Psoas muscle (tissue), 8 donors: Measurements from ENCODE around the gene B4GALNT1. TPM values are rescaled to one million over a fixed set of nuclear protein-coding genes. Genes with fewer than 3 reads are reported as not detected.
A peak's percentile ranks its signal among the peaks of the same experiment; 100 is the strongest.

Experiments used
- ATAC-seq, 4 donors: fragments of 200-7000 bp; cut with Tn5 transposase; one replicate each; pipeline ENCODE4 v1.9.1; 2020; ENCODE audit warnings: moderate library complexity in 3 of 4, mild to moderate bottlenecking in 2 of 4
- DNase-seq, 2 donors: peaks; one replicate each; pipeline ENCODE4 v3.0.0-alpha.2; 2020
- H3K27ac ChIP-seq: fragments of 200-600 bp; one replicate; pipeline ENCODE4 v1.8.0; 2022
- H3K27me3 ChIP-seq, 3 donors: fragments of 200-600 bp in 1 of 3; one replicate each; pipeline versions ENCODE4 v1.6.1 to v1.8.0; 2013 to 2022; ENCODE audit warnings: low read length in 2 of 3, mild to moderate bottlenecking in 2 of 3, moderate library complexity in 1 of 3; ENCODE audit not compliant: insufficient read depth in 3 of 3
- H3K36me3 ChIP-seq, 2 donors: fragments of 200-600 bp in 1 of 2; one replicate each; pipeline versions ENCODE4 v1.6.1 to v1.8.0; 2013 to 2022; ENCODE audit warnings: low read depth in 1 of 2, mild to moderate bottlenecking in 1 of 2, moderate library complexity in 1 of 2; ENCODE audit not compliant: insufficient read depth in 1 of 2
- H3K4me1 ChIP-seq: fragments of 200-600 bp; one replicate; pipeline ENCODE4 v1.8.0; 2022
- H3K4me3 ChIP-seq: fragments of 200-600 bp; one replicate; pipeline ENCODE4 v1.8.0; 2022; ENCODE audit warnings: mild to moderate bottlenecking
- H3K9me3 ChIP-seq: fragments of 200-600 bp; one replicate; pipeline ENCODE4 v1.8.0; 2022
- CTCF ChIP-seq: fragments of 200-600 bp; IDR thresholded peaks from one replicate; pipeline ENCODE4 v1.8.0; 2022; ENCODE audit warnings: antibody characterized with exemption
- WGBS, 3 donors: extraction: QIAGEN DNeasy Blood & Tissue Kit; methylation state at CpG; one replicate each; pipeline versions ENCODE4 v1.1.6 to v1.1.7; 2013; 5-methylcytosine and 5-hydroxymethylcytosine counted together
- intact Hi-C, 2 donors: fragments of 100-400 bp; cut with DNase I; formaldehyde crosslinking; loops; one replicate each; pipeline versions ENCODE4 v1.11.0 to v1.14.2; 2022
- polyA plus RNA-seq, 3 donors: library from polyadenylated mRNA; stranded (reverse); fragments of 200-250 nt; gene quantifications; one replicate each; pipeline ENCODE4 v1.2.3, GENCODE V29; 2013
- total RNA-seq, 4 donors: library from RNA; stranded (reverse); fragmentation: NEBNext Ultra II Directional in 2 of 4; extraction: Animal tissue kit (Norgen Biotek cat#: 25700) in 2 of 4; gene quantifications; one replicate each; pipeline versions ENCODE4 v1.2.1 to v1.2.4, GENCODE V29; 2021 to 2023
- donor health status: healthy with polysubstance abuse.
- donor health status: DM: no; HTN: no; CAD: no; lungs with moderate emphysema.
- donor health status: Bipolar disorder and iron deficiency.
- donor health status: healthy.
- donor health status: DM: yes; HTN: yes; CAD: no.
- donor health status: DM: no; HTN: no; CAD: no.
- donor health status: DM: no; HTN: no; CAD: no.
- donor health status: DM: yes; HTN: yes; CAD: no.

The B4GALNT1 gene
- total and polyA plus RNA-seq, 7 donors = 8.2 to 46.7 (median 10.0) TPM

DNA sequence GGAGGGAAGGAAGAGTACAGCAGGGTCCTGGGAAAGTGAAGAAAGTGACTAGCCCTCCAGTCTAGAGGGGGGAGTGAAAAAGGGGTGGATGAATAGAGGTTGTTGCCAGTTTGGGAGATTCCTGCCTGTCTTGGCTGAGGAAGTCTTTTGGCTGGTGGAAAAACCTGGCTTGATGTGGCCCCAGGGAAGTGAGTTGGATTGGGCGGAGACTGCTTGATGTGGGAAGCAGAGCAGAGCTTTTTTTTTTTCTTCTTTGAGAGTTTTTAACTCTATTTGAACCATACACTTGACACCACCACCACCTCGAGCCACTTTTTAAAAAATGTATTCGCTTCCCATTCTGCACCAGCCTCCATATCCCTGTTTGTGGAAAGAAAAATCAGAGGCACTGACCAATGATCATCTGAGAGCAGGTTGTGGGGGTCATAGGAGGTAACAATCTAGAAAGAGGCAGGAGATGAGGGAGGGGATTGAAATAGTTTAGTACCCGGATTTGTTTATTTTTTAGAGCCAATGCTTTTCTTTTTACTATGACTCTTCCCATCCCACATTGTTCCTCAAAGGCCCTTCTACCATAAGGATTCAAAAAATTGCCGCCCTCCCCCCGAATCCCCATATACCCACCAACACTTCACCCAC is 29.1 kb downstream of the B4GALNT1 start:
- H3K36me3 ChIP-seq = peaks cover 7 to 34% of the 10 kb centered on the region in 2 donors
- peak in 1 of 2 donors; percentile 42 for DNase-seq
- H3K4me1 ChIP-seq = no peaks in the 10 kb centered on the region

GRCh38 chr12:57603324-57603723 is 29.7 kb downstream of the B4GALNT1 start:
- ATAC-seq (no peak), DNase-seq (no peak)
- TF ChIP-seq CTCF = no peak
- Histone ChIP-seq H3K4me1 (no peaks in the 10 kb centered on the region), H3K36me3 (peaks cover 9 to 40% of the 10 kb centered on the region in 2 donors), H3K9me3 (no peaks in the 10 kb centered on the region), H3K27ac (peak overlapping the region; percentile 64), H3K27me3 (peaks cover 0 to 25% (median 13%) of the 10 kb centered on the region in 3 donors), H3K4me3 (no peak overlapping the region)
- intact Hi-C loops = no loop called here
- WGBS, 3 donors = 58 to 63% (median 59%) methylated on average over 2 of the region's 2 CpGs

More for the DNA sequence above, 29.1 kb downstream of the B4GALNT1 start:
- TF ChIP-seq CTCF = no peak
- Histone ChIP-seq H3K4me3 (peak overlapping the region; percentile 63), H3K9me3 (no peaks in the 10 kb centered on the region), H3K27ac (peak overlapping the region; percentile 64), H3K27me3 (peaks cover 0 to 31% (median 13%) of the 10 kb centered on the region in 3 donors)
- intact Hi-C loops = no loop called here
- peak in 3 of 4 donors; percentile 31 to 64 (median 58) for ATAC-seq
- 26 to 37% (median 30%) methylated on average over 6 of the region's 6 CpGs for WGBS, 3 donors

DNA sequence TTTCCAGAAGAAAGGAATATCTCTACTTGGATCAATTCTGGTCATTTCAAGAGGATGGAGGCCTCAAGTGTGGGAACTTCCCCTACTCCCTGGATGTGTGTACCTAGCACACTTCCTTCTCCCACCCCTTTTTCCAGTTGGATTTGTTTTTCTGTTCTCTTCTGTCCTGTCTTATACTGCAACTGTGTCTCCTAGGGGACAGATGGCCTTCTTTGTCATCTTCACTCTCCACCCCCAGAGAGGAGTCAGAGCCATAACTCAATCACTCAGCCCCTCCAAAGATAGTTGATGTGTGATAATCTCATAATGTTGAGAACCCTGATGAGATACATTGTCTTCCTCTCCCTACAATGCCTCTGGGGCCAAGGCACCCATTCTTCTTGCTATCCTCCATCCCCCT is 30.5 kb downstream of the B4GALNT1 start:
- intact Hi-C loops = no loop called here
- Histone ChIP-seq H3K27me3 (peaks cover 0 to 25% (median 13%) of the 10 kb centered on the region in 3 donors), H3K36me3 (peaks cover 9 to 46% of the 10 kb centered on the region in 2 donors), H3K9me3 (no peaks in the 10 kb centered on the region), H3K4me1 (no peaks in the 10 kb centered on the region), H3K27ac (no peak overlapping the region), H3K4me3 (no peak overlapping the region)
- no peak for DNase-seq
- no peak for ATAC-seq
- no peak for TF ChIP-seq CTCF

- H3K27me3 ChIP-seq = peaks cover 0 to 7% (median 6%) of the 10 kb centered on the region in 3 donors
- ATAC-seq (no peak), DNase-seq (no peak)
- peaks cover 10 to 64% of the 10 kb centered on the region in 2 donors for H3K36me3 ChIP-seq
- no peaks in the 10 kb centered on the region for H3K9me3 ChIP-seq
- no peaks in the 10 kb centered on the region for H3K4me1 ChIP-seq
- WGBS, 3 donors = 59 to 74% (median 65%) methylated on average over 2 of the region's 2 CpGs
- no peak overlapping the region for H3K4me3 ChIP-seq
- no peak overlapping the region for H3K27ac ChIP-seq
- intact Hi-C loops = no loop called here
- no peak for TF ChIP-seq CTCF
Observed at GRCh38 chr12:57600395-57600794, 32.6 kb downstream of the B4GALNT1 start.

- WGBS, 3 donors = 75 to 83% (median 79%) methylated on average over 4 of the region's 4 CpGs
Observed at GRCh38 chr12:57593187-57593586, 39.8 kb downstream of the B4GALNT1 start.

More at GRCh38 chr12:57593187-57593586, 39.8 kb downstream of the B4GALNT1 start:
- Histone ChIP-seq H3K36me3 (peaks cover 2 to 39% of the 10 kb centered on the region in 2 donors), H3K27ac (no peak overlapping the region), H3K27me3 (peaks cover 0 to 2% (median 2%) of the 10 kb centered on the region in 3 donors), H3K4me3 (no peak overlapping the region), H3K9me3 (no peaks in the 10 kb centered on the region), H3K4me1 (no peaks in the 10 kb centered on the region)
- no peak for TF ChIP-seq CTCF
- no peak for DNase-seq
- intact Hi-C loops = no loop called here
- no peak for ATAC-seq
